NCI-H82 treated with DMSO at 0.1 percent for 48 hours (cell line): Measurements from ENCODE around the gene WRNIP1.

ENCODE experiments used
- DNase-seq: peaks from one replicate; lab custom pipeline; 2025; ENCODE audit not compliant: unreplicated experiment; lab: John Stamatoyannopoulos, UW

WRNIP1 gene

DNA sequence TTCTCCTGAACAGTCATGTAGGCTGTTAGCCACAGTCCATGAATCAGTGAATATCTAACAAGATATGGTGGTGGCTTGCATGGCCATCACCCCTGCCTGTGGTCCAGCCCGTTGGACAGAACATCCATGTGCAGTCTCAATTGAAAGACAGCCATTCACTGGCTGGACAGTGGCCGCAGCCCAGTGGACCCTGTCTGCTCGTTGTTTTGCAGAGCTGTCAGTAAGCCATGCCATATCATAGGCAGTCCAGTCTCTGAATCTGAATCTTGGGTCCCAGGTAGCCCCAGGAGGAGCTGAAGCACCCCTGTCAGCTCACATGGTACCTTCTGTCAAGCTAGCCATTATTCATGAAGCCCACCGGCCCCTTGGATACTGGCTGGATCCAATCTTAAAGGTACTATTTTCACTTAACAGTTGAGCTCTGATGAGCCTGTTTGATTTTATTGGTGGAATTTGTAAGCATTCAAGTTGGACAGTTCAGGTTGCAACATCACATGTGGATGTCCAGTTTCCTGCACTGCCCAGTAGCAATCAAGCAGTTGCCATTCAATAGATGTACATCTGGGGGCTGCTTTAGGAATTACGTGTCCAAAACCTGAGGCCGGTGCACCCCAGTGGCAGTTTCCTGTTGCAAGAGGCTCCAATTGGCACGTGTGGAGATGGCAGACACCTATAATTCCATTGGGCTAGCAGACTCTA, 38.7 kb downstream of the WRNIP1 start:
- DNase-seq = no peak

DNA sequence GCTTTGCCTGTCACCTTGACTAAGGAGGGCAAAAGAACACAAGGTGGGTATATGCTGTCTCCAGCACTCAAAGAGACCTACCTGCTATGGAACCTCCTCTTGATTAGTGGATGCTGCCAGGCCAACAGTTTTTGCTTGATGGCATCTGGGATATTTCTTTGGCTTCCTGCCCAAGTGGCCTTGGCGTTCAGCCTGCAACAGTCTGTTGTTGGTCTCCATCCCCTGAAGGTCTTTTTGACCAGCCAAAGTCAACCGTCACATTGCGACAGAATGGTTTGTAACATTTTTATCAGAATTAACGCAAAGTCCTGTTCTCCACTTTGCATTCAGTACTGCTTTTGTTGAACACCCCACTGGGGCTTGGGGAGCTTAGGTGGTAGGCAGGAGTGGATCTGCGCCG, 39.3 kb downstream of the WRNIP1 start:
- no peak for DNase-seq

DNA sequence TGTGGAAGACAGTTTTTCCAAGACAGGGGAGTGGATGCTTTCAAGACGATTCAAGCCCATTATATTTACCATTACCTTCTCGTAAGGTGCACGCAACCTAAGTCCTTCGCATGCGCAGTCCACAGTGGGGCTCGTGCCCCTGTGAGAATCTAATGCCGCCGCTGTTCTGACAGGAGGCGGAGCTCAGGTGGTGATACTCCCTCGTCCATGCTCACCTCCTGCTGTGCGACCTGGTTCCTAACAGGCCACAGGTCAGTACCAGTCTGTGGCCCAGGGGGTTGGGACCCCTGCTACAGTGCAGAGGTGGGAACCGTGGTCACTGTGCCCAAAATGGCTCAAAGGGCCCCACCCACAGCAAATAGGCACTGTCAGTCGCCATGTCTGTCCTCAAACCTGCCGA, 39.8 kb downstream of the WRNIP1 start:
- DNase-seq = no peak

DNA sequence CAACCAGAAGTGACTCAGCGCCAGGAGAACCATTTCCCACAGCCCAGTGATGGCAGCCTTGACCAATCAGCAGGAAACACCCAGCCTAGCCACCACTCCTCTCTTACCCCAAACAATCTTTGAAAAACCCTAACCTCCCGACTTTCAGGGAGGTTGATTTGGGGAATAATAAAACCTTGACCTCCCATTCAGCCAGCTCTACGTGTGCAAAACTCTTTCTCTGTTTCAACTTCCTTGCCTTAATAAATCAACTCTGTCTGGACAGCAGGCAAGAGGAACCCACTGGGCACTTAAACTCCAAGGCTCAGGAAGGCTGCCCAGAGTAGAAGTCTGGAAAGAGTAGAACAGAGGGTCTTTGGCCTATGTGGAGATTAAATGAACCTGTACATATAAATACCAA, 41.5 kb downstream of the WRNIP1 start:
- no peak for DNase-seq

DNA sequence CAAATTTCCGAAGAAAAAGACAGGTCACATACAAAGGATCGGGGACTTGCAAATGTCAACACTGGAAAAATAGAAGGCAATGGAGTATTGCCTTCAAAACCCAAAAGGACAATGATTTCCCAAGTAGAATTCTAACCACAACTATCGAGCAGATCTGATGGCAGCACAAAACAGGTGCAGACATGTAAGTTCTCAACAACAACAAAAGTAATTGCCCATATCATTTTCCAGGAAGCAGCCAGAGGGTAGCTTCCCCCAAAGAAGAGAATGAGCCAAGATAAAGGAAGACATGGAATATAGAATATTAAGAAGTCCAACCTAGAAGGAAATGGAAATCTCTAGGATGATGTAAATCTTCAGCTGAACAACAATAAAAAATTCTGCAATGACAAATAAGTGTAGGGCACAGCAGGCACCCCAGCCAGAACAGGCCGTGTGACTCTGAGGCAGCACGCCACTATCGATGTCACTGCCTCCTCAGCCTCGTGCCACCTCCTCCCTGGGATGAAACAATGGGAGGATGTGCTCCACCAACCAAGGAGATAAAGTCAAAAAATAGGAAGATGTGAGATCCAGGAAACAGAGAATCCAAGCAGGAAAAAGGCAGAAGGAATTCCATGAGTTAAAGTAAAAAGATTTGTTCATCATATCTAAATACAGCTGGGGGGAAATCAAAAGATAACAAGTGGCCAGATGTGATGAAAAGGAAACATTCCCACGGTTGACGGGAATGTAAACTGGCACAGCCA, 42.3 kb downstream of the WRNIP1 start:
- DNase-seq = no peak

DNA sequence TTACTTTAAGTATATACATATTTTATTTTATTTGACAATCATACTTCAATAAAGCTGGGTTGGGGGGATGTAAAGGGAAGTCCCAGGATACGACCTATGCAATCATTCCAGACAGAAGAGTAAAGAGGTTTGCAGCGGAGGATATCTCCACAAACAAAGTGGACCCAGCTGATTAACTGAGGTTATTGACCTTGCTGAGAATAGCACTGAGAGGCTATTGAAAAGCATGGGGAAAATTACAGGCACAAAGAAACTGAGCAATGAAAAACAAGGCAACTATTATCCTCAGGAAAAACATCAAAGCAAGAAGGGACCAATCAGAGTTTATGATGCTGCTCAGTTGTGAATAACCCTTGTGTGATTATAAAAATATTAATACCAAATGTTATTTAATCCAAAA, 43.8 kb downstream of the WRNIP1 start:
- DNase-seq = no peak

DNA sequence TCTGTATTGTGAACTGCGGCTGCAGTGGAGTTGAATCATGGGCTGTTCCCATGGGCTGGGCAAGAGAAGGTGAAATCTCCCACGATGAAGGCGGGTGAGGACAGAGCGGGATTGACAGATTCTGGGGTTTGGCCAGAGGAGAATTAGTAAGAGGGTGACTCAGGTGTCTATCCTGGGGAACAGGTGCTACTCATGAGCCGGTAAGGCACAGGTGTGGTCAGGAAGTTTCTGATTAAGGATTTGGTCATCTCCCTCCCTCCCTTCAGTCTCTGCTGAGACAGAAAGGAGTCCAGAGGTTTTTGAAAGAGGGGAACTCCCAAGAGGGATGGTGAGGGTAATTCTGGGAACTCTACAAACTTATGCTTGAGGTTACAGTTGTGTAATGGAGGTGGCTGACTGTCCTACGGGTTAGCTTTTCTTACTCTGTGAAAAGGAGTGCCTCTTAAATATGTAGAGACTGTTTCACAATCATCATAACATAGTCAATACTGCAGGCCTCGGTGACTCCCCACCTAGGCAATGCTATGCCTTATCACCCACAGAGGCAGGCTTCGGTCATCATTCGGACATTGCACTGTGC, 45.0 kb downstream of the WRNIP1 start:
- DNase-seq = no peak

DNA sequence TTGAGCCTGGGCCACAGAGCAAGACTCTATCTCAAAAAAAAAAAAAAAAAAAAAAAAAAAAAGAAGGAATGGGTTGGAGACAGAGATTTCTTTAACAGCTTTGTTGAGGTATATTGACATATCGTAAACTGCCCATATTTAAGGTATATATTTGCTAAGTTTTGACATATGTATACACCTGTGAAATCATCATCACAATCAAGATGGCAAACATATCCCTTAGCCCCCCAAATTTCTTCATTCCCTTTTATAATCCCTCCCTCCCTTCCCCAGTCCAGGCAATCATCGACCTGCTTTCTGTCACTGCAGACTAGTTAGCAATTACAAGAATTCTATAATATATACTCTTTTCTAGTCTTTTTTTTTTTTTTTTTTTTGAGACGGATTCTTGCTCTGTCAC, 47.5 kb downstream of the WRNIP1 start:
- DNase-seq = no peak

DNA sequence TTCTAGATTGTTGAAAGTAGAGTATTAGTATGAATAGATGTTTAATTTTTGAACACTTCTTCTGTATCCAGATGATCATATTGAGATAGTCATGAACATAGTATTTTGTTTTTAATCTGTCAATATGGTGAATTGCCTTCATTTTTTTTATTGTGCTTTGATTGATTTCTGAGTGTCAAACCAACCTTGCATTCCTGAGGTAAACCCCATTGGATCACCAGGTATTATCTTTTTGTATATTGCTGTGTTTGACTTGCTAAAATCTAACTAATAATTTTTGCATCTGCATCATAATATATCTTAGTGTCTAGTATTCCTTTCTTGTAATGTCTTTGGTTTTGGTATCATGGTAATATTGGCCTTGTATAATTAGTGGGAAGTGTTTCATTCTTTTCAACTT, 51.0 kb downstream of the WRNIP1 start:
- DNase-seq = no peak

DNA sequence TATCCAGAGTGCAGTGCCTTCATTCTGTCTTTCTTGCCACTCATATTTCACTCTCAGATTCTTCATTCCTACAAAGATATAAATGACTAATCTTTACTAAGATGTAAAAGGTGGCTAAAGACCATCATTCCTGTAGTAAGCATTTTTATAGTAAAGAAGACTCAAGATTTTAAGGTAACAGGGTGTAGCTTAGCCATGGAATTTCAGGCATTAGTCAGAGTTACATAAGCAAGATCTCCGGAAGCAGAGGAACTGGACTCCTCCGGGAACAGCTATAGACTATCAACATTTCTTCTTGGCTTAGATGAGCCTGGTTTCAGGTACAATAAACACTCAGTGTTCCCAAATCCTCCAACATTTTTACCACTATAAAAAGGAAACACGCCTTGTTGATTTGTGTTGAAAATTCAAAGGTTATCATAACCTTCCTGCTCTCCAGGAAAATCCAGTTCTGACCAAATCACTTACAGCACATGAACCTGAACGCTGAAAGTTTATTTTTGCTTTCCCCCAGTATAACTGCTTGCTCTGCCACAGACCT, 52.8 kb downstream of the WRNIP1 start:
- no peak for DNase-seq

DNA sequence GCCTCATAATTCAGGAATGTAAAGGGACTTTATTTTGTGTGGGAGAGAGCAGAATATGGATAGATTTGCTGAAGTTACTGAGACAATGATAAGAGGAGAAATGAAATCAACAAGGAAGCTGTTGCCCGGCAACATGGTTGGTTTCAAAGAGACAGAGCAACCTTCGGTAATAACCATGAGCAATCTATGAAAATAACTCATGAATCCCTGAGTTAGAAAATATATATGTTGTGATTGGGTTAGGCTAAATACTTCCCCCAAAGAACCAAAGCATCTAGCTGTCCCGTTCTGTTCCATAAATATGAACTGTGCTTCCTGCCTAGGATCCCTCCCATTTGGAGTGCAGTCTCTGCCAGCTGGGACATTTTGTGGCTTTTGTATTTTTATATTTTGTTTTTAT, 53.4 kb downstream of the WRNIP1 start:
- DNase-seq = no peak

DNA sequence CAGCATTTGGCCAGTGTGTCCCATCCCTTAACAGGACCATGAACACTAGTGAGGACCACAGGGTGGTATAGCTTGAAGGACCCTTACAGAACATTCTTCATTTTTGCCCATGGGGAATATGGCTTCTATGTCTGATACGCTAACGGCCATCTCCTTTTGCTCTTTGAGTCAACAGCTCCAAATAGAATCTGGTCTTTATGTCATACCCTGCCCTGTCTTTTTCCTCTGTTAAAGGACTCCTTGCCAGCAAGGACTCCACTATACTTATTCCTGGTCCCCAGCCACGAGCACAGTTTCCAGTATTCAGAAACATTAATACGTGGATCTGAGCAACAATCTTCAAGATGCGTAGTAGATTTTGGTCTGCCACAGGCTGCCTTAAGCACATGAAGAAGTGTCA, 53.9 kb downstream of the WRNIP1 start:
- DNase-seq = no peak

DNA sequence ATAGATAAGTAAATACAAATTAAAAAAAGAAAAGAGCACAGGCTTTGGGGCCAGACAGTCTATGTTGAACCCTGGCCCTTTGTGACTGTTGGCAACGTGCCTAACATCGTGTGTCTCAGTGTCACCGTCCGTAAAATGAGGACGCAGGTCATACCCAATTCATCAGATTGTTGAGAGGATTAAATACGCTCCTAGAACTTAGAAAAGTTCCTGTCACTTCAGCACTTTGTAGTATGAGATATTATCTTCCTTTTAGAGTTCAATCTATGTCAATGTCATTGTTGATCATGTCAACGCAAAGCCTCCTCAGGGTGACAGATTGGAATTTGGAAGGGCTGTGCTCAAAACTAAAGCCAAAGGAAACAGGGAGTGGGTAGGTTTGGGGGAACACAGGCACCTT, 54.8 kb downstream of the WRNIP1 start:
- DNase-seq = no peak

DNA sequence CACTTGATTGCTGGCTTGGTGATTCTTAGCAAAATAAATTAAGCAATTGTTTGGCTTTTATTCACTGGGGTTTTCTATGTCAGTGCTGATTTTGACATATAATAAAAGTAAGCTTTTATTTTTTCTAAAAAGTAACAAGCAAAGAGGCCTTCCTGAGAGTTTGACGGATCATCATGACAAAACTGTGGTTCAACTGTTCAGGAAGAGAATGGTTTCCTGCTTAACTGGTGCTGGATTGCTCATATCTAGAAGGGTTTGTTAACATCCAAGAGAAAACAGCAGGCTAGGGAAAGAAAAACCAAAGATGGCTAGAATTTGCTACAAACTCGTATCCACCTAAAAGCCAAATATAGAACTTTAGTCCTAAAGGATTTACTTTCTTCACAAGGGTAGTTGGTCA, 55.2 kb downstream of the WRNIP1 start:
- no peak for DNase-seq

DNA sequence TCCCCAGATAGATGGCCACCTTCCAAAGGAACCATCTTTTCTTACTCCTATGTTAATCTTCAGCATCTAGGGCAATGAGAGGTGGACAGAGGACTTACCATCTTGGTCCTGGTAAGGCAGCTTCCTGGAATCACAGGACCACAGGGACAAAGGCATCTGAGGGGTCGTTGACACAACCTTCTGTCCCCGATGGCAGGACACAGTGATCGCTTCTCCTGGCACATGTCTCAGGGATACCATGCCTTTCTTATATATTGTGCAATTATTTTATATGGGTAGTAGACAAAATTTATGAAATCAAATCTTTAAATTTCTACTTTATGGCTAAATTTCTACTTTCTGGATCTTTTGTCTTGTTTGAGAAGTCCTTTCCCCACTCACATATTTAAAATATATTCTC, 56.4 kb downstream of the WRNIP1 start:
- DNase-seq = no peak

DNA sequence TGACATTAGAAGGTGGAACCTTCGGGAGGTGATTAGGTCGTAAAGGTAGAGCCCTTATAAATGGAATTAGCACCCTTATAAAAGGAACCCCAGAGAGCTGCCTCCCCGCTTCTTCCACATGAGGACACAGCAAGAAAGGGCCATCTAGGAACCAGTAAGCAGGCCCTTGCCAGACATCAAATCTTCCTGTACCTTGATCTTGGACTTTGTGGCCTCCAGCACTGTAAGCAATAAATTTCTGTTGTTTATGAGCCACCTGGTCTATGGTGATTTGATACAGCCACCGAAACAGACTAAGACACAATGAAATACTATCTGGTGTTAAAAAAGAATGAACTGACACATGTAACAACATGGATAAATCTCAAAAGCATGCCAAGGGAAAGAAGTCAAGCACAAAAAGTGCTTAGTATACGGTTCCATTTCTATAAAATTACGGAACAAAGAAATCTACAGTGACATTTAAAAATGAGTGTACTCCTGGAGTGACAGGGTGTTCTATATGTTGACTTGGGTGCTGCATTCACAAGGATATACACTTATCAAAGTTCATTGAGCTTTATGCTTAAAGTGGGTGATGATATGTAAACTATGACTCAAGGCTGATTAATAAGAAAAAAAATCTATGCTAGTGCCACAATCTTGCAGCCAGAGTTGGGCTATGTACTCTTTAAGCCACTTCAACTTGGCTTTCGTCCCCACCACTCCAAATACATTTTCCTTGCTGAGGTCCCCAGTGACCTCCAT, 58.1 kb downstream of the WRNIP1 start:
- DNase-seq = no peak

DNA sequence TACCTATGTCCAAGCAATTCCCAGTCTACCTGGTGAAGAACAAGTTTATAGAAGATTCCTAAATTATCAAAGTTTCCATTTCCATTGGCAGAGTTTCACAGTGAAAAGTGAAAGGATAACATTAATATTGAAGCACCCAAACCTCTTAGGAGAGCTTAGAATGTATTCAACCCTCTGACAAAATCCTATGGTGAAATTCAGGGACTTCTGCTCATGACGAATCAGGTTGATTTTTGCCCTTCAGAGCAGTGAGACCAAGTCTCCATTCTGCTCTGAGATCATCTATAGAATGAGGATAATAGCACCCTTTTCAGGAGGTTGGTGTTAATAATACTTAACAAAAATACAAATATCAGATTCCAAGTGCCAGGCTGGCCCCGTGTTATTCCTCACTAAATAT, 60.9 kb downstream of the WRNIP1 start:
- DNase-seq = no peak

DNA sequence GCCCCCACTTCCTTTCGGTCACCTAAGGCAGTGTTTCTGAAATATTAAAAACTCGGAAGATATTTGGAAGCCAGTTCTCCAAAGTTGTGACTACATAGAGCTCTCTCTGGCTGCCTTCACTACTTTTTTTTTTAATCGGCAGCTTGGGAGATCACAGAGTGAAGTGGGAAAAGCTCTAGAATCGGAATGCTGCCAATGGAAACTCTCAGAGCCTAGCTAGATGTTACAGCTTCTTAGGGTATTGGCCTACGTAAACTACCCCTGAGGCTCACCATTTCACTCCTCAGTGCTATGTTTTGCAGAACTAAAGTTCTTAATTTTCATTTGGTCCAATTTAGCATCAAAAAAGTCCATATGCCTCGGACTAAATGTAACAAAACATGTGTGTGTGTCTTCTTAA, 61.9 kb downstream of the WRNIP1 start:
- no peak for DNase-seq

DNA sequence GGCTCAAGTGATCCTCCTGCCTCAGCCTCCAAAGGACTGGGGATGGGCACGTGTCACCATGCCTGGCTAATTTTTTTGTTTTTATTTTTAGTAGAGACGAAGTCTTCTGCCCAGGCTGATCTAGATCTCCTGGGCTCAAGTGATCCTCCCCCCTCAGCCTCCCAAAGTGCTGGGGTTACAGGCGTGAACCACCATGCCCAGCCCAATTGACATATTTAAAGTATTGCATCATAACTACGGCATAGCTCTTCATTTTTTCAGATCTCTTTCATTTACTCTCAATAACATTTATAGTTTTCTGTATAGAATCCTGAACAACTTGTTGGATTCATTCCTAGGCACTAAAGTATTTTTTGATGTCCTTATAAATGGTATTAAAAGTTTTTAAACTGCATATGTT, 63.4 kb downstream of the WRNIP1 start:
- DNase-seq = no peak

DNA sequence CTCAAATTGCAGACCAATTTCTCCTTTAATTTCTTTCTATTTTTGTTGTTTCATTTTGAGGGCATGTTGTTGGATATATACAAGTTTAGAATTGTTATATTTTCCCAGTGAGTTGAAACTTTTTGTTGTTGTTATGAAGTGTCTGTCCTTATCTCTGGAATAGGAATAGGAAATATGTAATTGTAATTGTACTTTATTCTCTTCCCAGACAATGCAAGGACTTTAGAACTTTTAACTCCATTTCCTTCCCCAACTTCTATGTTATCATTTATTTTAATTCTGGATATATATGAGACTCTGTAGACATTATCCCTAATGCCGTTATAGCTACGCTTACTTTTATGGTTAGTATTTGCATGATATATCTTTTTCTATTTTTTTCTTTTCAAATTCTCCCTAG, 64.1 kb downstream of the WRNIP1 start:
- DNase-seq = no peak

DNA sequence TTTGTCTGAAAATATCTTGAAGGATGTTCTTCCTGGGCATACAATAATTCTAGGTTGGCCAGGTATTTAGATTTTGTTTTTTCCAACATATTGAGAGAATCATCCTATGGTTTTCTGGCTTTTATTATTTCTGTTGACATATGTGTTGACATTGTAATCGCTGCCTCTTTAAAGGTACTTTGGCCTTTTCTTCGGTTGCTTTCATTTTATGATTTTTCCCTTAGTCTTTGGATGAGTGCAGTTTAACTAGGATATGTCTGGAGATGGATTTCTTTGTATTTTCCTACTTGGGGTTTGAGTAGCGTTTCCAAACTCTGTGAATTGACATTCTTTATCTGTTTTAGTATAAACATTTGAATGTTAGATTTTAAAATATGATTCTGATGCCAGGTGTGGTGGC, 65.0 kb downstream of the WRNIP1 start:
- no peak for DNase-seq

DNA sequence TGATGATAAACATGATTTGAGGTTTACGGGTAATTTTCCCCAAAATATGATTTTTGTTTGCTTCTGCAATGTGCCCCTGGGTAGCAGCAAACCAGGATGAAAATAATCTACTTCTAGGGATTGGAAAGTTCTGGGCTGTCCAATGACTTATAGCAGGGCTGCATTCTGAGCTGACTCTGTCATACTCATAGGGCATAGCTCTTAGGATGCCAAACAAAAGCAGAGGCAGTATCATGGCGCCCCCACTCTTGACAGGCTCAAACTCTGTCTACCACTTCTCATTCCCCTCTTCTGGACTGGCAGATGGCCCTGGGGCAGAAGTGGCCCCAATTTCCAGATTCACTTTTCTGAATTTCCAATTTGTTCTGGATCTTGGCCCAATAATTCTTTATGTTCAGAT, 66.2 kb downstream of the WRNIP1 start:
- DNase-seq = no peak
